GM18873 (cell line): ENCODE data around the gene C5orf58.

Experiments used
- ATAC-seq: cut with Tn5 transposase; IDR thresholded peaks from one replicate; pipeline ENCODE4 v1.9.1; 2021; ENCODE audit warnings: mild to moderate bottlenecking, moderate library complexity, moderate number of reproducible peaks; ENCODE audit not compliant: unreplicated experiment, low FRiP score

C5orf58 gene

DNA sequence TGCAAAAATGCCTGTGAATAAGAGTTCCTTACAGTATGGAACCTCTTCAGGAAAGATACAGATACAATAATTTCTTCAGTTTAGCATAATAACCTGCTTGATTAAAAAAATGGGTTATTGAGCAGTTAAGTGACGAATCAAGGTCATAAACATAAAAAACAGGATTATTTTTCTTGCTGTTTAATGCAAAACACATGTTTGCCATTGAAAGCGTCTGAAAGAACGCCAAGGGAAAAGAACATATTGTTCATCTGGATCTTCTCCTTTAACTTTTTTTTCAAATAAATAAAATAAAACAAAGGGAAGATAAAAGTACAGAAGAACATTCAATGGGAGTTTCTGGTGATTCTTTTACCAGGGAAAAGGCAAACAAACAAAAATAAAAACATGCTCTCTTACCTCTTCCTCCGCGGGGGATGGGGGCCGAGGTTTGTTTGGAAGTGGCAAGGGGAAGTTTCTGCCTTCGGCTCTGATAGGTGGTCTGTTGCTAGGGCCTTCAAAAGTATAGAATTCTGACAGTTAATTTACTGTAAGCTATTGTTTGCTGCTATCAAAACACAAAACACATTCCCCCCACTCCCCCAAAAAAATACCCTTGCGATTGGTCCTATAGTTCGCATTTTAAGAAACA is 20.1 kb downstream of the C5orf58 start:
- no peak for ATAC-seq

DNA sequence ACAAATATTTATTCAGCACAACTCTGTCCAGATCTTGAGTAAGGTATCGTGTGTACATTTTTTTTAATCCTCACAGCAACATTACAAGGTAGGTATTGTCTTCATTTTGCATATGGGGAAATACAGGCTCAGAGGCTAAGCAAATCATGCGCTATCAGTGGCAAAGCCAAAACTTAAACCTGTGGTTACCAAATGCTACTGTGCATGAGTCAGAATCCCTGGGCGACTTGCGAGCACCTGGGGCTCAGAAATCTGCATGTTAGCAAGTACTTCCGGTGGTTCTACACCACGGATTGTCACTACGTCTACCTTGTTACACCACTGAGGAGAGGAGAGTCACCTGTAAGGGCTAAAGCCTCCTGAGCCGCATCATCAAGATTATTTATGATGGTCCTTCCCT is 21.3 kb downstream of the C5orf58 start:
- ATAC-seq: peak; percentile 95

DNA sequence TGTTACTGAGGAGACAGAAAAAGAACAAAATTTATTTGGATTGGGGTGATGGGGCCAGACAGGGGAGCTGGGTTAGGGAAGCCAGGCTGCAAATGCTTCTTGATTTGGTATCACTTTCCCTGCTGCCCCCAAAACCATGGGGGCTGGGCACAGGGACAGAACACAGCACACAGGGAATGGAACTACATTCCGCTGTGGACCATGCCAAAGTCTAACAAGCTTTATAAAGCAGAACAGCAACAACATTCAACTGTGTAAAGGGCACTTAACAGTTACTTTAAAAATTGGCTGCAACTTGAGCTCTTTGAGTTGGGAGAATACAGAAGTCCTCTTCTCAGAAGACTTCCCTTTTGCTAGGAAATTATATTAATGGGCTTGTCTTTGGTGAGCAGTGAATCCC is 23.8 kb downstream of the C5orf58 start:
- no peak for ATAC-seq

DNA sequence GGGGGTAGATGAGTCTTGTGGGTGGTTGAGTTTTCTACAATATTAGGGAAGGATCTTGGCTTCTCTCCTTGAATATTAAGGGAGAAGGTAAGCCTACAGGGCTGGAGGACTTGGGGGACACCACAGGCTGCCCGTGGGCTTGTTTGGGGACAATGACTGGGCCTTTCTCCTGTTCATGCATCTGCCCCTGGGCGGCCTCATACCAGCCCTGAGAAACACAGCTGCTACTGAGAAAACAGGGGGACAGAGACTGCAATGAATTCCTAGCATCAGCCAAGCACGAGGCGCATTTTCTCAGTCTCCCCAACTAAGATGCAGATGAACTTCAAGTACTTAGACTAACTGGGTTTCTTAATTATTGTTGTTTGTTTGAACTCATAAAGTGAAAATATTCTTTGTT is 24.6 kb downstream of the C5orf58 start:
- ATAC-seq: no peak

DNA sequence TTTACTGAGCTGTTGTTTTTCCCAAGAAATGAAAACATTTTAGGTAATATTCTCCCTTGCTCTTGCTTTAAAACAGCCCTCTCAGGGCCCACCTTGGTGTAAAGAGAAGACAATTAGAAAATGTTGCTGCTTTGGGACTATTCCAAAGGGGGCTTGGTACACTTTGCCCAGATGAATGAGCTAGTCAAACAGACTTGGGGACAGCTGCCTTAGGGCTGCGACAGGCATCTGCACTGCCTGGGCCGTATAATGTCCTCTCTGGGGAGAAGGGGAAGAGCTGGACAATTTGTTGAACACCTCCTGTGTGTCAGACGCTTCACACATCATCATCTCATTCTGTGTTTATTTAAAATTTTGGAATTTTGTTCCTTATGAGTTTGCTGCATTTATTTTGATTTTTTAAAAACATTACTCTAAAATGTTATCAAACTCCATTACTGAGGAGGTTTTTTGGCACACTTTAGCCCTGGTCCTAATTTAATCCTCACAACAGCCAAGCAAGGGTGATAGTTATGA is 28.8 kb downstream of the C5orf58 start:
- no peak for ATAC-seq

DNA sequence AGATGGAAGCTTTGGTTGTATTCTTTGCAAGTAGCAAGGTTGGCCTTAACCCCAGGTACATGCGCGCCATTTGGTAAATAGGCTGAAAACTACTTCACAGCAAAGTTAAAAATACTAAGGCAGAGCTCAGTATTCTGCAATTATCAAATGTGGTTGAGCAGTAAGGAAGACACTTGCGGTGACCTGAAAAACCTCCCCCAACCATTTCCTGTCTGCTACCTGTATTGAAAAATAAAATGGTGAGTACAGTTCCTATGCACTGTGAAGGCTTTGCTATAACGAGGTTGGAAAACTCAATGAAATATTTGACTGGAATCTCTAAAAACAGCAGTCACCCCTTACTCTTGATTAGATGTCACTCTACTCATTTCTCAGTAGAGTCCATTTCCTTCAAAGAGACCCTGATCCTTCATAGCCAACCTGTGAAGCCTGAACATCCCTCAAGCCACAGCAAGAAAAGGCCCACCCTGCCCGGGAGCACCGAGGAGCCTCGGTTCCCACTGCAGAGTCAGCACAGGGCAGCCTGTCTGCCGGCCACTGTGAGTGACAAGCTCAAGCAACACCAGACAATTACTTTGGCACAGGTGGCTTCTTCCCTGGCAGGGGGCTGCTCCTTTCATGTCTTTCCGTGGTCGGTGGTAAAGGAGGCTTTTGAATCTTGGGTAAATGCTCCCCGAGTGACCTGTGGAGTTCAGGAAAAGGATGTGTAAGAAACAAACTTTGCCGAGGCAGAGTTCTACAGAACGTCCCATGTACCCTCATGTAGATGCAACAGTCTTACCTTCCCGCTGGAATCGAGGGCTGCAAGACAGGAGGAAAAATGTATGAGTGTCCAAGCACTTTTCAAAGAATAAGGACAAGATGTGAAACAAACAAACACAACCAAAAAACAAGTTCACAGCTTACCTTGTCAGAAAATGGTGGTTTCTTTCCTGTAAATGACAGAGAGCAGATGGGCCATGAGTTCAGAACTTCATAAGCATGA is 29.6 kb downstream of the C5orf58 start:
- ATAC-seq: no peak

- ATAC-seq: no peak
Measured at GRCh38 chr5:170263906-170264305, 31.1 kb downstream of the C5orf58 start.

DNA sequence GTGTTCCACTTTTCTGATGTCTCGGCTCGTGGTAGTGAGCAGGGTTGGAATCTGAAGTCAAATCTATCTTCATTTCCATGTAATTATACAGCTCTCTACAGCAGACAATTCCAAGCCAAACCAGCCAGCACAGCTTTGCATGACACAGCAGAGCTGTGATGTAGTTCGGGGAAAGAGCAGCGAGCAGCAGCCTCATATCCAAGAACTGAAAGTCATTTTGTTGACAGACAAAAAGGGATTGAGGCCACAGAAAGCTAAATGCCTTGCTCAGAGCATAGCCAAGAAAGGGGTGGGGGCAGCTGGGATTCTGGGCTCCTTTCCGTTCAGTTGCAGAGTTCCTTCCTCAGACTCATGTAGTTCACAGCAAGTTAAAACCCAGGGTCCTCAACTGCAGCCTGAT is 32.7 kb downstream of the C5orf58 start:
- no peak for ATAC-seq

DNA sequence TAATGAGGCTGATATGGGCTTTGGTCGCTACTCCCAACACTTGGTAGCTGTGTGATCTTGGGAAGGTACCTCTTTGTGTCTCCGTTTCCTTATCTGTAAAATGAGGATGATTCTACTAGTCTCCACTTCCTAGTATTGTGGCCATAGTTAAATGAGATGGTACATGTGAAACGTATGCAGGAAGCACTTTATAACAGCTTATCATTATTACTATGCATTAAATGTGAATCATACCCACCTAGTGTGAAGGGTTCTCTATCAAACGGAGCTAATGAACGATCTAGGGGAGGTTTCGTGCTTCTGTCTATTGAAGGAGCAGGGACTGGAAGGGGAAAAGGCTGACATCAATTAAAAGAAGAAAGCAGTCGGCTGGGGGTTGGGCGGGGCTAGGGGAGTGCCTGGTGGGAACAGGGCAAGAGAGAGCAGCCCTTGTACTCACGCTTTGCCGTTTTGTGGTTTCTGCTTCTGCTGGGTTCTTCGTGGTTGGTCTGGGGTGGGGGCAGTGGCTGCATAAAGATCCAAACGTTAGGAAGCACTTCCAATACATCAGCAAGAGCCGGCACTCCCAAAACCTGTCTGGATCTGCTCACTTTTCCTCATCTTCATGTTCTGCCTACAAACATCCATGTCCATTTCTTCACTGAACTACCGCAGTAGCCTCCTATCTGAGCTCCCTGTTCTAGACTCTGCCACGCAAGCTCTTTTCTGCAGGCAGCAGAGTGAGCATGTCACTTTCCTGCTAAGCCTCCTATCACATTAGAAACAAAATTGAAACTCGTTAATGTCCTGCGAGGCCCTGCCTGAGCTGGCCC is 34.0 kb downstream of the C5orf58 start:
- no peak for ATAC-seq

GRCh38 chr5:170267431-170268152 is 34.8 kb downstream of the C5orf58 start:
- ATAC-seq: peak; percentile 64

- ATAC-seq: no peak
Measured at GRCh38 chr5:170268153-170268689, 35.4 kb downstream of the C5orf58 start.

- ATAC-seq: no peak
Measured at GRCh38 chr5:170268884-170269283, 36.1 kb downstream of the C5orf58 start.

DNA sequence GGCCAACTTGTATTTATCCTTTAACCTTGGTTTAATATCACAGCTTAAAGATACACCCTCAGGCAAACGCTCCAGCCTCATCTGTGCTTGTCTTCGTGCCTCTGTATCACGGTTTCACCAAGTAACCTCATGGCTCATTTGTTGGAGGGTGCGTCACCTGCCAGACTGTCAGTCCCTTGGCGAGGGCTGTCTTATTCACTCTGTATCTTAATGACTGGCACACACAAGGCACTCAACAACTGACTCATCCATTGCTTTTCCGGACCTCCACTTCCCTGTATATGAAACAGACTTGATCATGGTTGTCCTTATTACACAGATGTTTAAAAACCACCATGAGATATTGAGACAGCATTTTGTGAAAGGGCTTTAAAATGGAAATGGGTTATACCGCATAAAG is 36.8 kb downstream of the C5orf58 start:
- no peak for ATAC-seq

DNA sequence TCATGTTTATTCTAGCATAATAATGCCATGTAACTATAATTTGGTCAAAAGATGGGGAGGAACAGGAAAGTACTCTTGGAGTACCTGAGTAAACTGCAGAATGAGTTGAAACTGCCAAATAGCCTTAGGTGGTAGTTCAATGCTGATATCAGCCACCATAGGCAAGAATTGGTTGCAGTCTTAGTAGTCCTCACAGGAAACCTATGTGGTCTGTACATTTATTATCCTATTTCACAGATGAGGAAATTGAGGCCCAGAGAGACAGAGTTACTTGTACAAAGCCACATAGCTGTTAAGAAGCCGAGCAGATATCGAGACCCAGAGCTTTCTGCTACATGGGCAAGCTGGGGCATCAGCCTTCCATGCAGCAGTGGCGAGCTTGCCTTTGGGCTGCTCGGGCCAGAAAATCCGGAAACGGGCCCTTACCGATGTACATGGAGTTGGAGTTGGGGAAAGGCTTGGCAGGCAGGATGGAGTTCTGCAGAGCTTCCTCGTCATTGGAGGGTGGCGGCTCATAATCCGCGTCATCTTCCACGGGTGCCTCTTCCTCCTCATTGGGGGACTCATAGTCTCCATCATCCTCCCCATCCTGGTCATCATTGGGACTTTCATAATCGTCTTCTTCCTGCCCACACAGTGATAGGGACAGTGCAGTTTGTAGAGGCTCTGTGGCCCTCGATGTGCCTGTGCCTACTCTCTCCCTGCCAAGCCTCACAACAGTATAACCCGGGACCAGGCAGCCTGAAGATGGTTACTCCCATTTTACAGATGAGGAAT is 37.7 kb downstream of the C5orf58 start:
- no peak for ATAC-seq

GRCh38 chr5:170273968-170274710 is 41.4 kb downstream of the C5orf58 start:
- no peak for ATAC-seq

GRCh38 chr5:170275376-170275994 is 42.7 kb downstream of the C5orf58 start:
- ATAC-seq: no peak

GRCh38 chr5:170276140-170276539 is 43.4 kb downstream of the C5orf58 start:
- no peak for ATAC-seq

GRCh38 chr5:170277867-170278281 is 45.1 kb downstream of the C5orf58 start:
- no peak for ATAC-seq
